ENCODE data around the gene ALDH4A1.

Gene ALDH4A1

DNA sequence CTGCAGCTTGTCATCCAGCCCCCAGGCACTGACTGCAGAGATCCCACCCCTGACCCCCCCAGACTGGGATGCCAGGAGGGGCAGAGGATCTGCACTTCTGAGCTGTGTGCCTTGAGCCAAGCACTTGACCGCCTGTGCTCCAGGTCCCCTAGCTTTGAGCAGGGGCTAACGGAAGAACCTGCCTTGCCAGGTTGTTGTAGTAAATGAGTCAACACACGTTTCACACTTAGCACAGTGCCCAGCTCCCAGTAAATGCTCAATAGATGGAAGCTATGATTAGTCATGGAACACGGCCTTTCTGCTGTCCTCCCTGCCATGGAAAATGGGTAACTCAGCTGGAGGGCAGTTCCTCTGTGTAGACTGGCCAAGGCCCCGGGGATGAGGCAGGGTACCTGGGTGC, 30.0 kb upstream of the ALDH4A1 start:
- H3K9me3 ChIP-seq (ENCODE audit: insufficient read depth, low read length, severe bottlenecking): no peaks in the 10 kb centered on the region
- no peak overlapping the region for H2AFZ ChIP-seq (ENCODE audit: low read depth, low read length)
- no peak overlapping the region for H3K4me2 ChIP-seq (ENCODE audit: insufficient read depth, low read length)
- H4K20me1 ChIP-seq (ENCODE audit: insufficient read depth, low read length): peaks cover 13% of the 10 kb centered on the region; the same call in 1 of the 2 replicates
- H3K4me3 ChIP-seq (ENCODE audit: low read depth in 1 of 2, low read length in 2 of 2): no peak overlapping the region
- no peak for DNase-seq
- no peak overlapping the region for H3K9ac ChIP-seq (ENCODE audit: low read depth, low read length)
- H3K4me1 ChIP-seq (ENCODE audit: insufficient read depth, low read length): peaks cover 19% of the 10 kb centered on the region
- no peak overlapping the region for H3K27ac ChIP-seq (ENCODE audit: low read length)
- ATAC-seq (ENCODE audit: insufficient read depth, low read depth): no peak
- H3K36me3 ChIP-seq (ENCODE audit: insufficient read depth, low read length): no peaks in the 10 kb centered on the region
- H3K79me2 ChIP-seq (ENCODE audit: insufficient read depth, low read length): no peaks in the 10 kb centered on the region
- no peaks in the 10 kb centered on the region for H3K27me3 ChIP-seq (ENCODE audit: insufficient read depth, low read length, poor library complexity)
- no peak for TF ChIP-seq EZH2 (IDR thresholded peaks at IDR 0.05; ENCODE audit: borderline replicate concordance, low read depth, low read length, severe bottlenecking)
- TF ChIP-seq, protein P1, sequence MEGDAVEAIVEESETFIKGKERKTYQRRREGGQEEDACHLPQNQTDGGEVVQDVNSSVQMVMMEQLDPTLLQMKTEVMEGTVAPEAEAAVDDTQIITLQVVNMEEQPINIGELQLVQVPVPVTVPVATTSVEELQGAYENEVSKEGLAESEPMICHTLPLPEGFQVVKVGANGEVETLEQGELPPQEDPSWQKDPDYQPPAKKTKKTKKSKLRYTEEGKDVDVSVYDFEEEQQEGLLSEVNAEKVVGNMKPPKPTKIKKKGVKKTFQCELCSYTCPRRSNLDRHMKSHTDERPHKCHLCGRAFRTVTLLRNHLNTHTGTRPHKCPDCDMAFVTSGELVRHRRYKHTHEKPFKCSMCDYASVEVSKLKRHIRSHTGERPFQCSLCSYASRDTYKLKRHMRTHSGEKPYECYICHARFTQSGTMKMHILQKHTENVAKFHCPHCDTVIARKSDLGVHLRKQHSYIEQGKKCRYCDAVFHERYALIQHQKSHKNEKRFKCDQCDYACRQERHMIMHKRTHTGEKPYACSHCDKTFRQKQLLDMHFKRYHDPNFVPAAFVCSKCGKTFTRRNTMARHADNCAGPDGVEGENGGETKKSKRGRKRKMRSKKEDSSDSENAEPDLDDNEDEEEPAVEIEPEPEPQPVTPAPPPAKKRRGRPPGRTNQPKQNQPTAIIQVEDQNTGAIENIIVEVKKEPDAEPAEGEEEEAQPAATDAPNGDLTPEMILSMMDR (IDR thresholded peaks at IDR 0.05; ENCODE audit: borderline replicate concordance, extremely low read depth, low read length, poor library complexity, severe bottlenecking): no peak

- peaks cover 26% of the 10 kb centered on the region for H3K4me1 ChIP-seq (ENCODE audit: insufficient read depth, low read length)
- no peak overlapping the region for H3K27ac ChIP-seq (ENCODE audit: low read length)
- ATAC-seq (ENCODE audit: insufficient read depth, low read depth) (no peak), DNase-seq (no peak)
- no peak overlapping the region for H3K4me3 ChIP-seq (ENCODE audit: low read depth in 1 of 2, low read length in 2 of 2)
- no peak overlapping the region for H3K4me2 ChIP-seq (ENCODE audit: insufficient read depth, low read length)
- H2AFZ ChIP-seq (ENCODE audit: low read depth, low read length): no peak overlapping the region
- H4K20me1 ChIP-seq (ENCODE audit: insufficient read depth, low read length): peaks cover 13% of the 10 kb centered on the region; the same call in 1 of the 2 replicates
- H3K27me3 ChIP-seq (ENCODE audit: insufficient read depth, low read length, poor library complexity): no peaks in the 10 kb centered on the region
- no peaks in the 10 kb centered on the region for H3K9me3 ChIP-seq (ENCODE audit: insufficient read depth, low read length, severe bottlenecking)
- no peak overlapping the region for H3K9ac ChIP-seq (ENCODE audit: low read depth, low read length)
- no peaks in the 10 kb centered on the region for H3K79me2 ChIP-seq (ENCODE audit: insufficient read depth, low read length)
- no peaks in the 10 kb centered on the region for H3K36me3 ChIP-seq (ENCODE audit: insufficient read depth, low read length)
- no peak for TF ChIP-seq EZH2 (IDR thresholded peaks at IDR 0.05; ENCODE audit: borderline replicate concordance, low read depth, low read length, severe bottlenecking)
- TF ChIP-seq, protein P1 (IDR thresholded peaks at IDR 0.05; ENCODE audit: borderline replicate concordance, extremely low read depth, low read length, poor library complexity, severe bottlenecking): no peak
These were observed 29.4 kb upstream of the ALDH4A1 start for GRCh38 chr1:18931730-18932129.

DNA sequence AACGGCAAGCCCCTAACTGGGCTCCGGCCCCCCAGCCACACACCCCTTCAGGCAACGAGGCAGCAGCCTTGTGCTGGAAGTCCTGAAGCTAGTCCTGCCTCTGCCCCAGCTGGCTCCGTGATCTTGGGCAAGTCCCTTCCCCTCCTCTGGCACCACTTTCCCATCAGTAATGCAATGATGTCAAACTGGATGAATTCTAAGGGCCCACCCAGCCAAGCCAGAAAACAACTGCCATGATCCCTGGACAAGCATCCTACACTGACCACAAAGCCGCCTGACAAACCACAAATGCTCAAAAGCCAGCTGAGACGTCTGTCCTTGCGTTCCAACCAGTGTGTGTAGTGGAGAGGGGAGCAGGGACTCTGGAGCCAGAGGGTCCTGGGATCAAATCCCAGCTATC, 27.3 kb upstream of the ALDH4A1 start:
- H2AFZ ChIP-seq (ENCODE audit: low read depth, low read length): no peak overlapping the region
- DNase-seq: no peak
- no peaks in the 10 kb centered on the region for H3K27me3 ChIP-seq (ENCODE audit: insufficient read depth, low read length, poor library complexity)
- H3K9ac ChIP-seq (ENCODE audit: low read depth, low read length): no peak overlapping the region
- H3K4me1 ChIP-seq (ENCODE audit: insufficient read depth, low read length): peaks cover 34% of the 10 kb centered on the region
- H3K9me3 ChIP-seq (ENCODE audit: insufficient read depth, low read length, severe bottlenecking): no peaks in the 10 kb centered on the region
- H4K20me1 ChIP-seq (ENCODE audit: insufficient read depth, low read length): peaks cover 13% of the 10 kb centered on the region; the same call in 1 of the 2 replicates
- no peak for ATAC-seq (ENCODE audit: insufficient read depth, low read depth)
- no peak overlapping the region for H3K27ac ChIP-seq (ENCODE audit: low read length)
- no peak overlapping the region for H3K4me2 ChIP-seq (ENCODE audit: insufficient read depth, low read length)
- H3K4me3 ChIP-seq (ENCODE audit: low read depth in 1 of 2, low read length in 2 of 2): no peak overlapping the region
- H3K79me2 ChIP-seq (ENCODE audit: insufficient read depth, low read length): no peaks in the 10 kb centered on the region
- TF ChIP-seq, protein P1 (IDR thresholded peaks at IDR 0.05; ENCODE audit: borderline replicate concordance, extremely low read depth, low read length, poor library complexity, severe bottlenecking): no peak
- TF ChIP-seq EZH2 (IDR thresholded peaks at IDR 0.05; ENCODE audit: borderline replicate concordance, low read depth, low read length, severe bottlenecking): no peak
- no peaks in the 10 kb centered on the region for H3K36me3 ChIP-seq (ENCODE audit: insufficient read depth, low read length)

DNA sequence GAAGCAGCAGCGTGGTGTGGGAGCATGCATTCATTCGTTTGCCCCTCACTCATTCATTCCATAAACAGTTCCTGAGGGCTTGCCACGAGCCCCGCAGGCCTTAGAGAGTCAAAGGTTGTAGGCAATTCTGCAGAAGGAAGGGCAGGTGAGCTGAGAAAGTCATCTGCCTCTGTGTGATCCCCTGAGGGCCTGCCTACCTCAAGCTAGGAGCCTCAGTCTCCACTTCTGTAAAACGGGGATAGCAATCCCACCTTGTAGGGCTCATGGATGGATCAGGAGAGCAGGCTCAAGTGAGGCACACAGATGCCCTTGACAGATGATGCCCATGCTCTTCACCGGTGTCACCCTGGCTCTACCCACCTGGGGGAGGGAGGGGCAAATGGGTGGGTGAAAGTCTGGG, 26.6 kb upstream of the ALDH4A1 start:
- Histone ChIP-seq H3K27ac (ENCODE audit: low read length) (no peak overlapping the region; the same call in 1 of the 2 replicates), H3K27me3 (ENCODE audit: insufficient read depth, low read length, poor library complexity) (no peaks in the 10 kb centered on the region), H3K9me3 (ENCODE audit: insufficient read depth, low read length, severe bottlenecking) (no peaks in the 10 kb centered on the region), H3K36me3 (ENCODE audit: insufficient read depth, low read length) (no peaks in the 10 kb centered on the region), H4K20me1 (ENCODE audit: insufficient read depth, low read length) (peaks cover 13% of the 10 kb centered on the region; the same call in 1 of the 2 replicates), H3K4me3 (ENCODE audit: low read depth in 1 of 2, low read length in 2 of 2) (no peak overlapping the region), H3K4me1 (ENCODE audit: insufficient read depth, low read length) (peaks cover 34% of the 10 kb centered on the region), H3K9ac (ENCODE audit: low read depth, low read length) (no peak overlapping the region), H2AFZ (ENCODE audit: low read depth, low read length) (no peak overlapping the region), H3K4me2 (ENCODE audit: insufficient read depth, low read length) (no peak overlapping the region), H3K79me2 (ENCODE audit: insufficient read depth, low read length) (no peaks in the 10 kb centered on the region)
- ATAC-seq (ENCODE audit: insufficient read depth, low read depth) (no peak), DNase-seq (no peak)
- no peak for TF ChIP-seq EZH2 (IDR thresholded peaks at IDR 0.05; ENCODE audit: borderline replicate concordance, low read depth, low read length, severe bottlenecking)
- TF ChIP-seq, protein P1 (IDR thresholded peaks at IDR 0.05; ENCODE audit: borderline replicate concordance, extremely low read depth, low read length, poor library complexity, severe bottlenecking): no peak
